ENCODE measurements around the gene ERGIC1. TPM values are rescaled to one million over a fixed set of nuclear protein-coding genes. Genes with fewer than 3 reads are reported as not detected.

ERGIC1 gene
- total and polyA plus RNA-seq, 2 of the 13 experiments (the other 11 are each of a cell fraction or from before 2014, with no cell fraction given): 78.5 to 184 TPM

DNA sequence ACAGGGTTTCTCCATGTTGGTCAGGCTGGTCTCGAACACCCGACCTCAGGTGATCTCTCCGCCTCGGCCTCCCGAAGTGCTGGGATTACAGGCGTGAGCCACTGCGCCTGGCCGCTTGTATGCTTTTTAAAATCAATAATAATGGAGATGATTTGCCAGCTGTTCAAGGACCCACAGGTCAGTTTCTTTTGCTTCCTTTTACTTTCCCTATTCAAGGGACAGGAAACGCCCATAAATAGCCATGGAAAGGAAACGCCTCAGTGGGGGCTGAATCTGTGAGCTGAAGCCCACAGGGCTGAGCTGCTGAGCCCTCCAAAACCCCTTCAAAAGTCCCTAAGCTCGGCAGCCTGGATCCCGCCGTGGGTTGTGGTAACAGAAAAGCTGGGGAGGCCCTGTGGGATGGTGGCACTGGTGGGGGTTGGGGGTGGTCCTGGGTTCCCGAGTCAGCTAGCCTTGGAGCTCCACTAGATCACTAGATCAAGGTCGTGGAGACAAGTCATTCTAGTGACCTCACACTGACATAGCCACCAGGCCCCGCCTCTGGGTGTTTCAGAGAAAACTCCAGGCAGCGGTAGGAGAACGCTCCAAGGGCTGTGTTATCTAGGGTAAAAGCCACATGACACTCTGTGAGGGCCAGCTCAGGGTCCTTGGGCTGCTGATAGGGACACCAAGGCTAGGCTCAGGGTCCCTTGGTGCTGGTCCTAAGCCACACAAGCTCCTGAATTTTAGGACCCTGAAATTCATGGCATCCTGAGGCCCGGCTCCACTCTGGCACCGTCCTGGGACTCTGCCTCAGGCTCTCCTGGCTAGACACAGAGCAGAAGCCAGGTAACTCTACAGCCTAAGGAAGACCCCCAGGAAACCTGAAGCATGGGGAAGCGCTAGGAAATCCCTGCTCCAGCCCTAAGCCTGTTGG lies 45.0 kb upstream of the ERGIC1 start (continued):
- peak; percentile 21; the same call in 1 of the 2 replicates for TF ChIP-seq NR2F6 (IDR thresholded peaks at IDR 0.05)
- TF ChIP-seq NR2F6 (CRISPR knock-in tag; IDR thresholded peaks at IDR 0.05): peak; percentile 46; the same call in 1 of the 2 replicates
- no peak for TF ChIP-seq NFKBIZ (CRISPR knock-in tag; IDR thresholded peaks at IDR 0.05)
- no peak for TF ChIP-seq ZIK1 (CRISPR knock-in tag; IDR thresholded peaks at IDR 0.05; ENCODE audit: borderline replicate concordance, low read depth)
- no peak for TF ChIP-seq ZNF124 (CRISPR knock-in tag; IDR thresholded peaks at IDR 0.05)
- no peak for TF ChIP-seq ZNF550 (CRISPR knock-in tag; IDR thresholded peaks at IDR 0.05; ENCODE audit: borderline replicate concordance)
- no peak for TF ChIP-seq TOE1 (CRISPR knock-in tag; IDR thresholded peaks at IDR 0.05)
- TF ChIP-seq, protein P1, sequence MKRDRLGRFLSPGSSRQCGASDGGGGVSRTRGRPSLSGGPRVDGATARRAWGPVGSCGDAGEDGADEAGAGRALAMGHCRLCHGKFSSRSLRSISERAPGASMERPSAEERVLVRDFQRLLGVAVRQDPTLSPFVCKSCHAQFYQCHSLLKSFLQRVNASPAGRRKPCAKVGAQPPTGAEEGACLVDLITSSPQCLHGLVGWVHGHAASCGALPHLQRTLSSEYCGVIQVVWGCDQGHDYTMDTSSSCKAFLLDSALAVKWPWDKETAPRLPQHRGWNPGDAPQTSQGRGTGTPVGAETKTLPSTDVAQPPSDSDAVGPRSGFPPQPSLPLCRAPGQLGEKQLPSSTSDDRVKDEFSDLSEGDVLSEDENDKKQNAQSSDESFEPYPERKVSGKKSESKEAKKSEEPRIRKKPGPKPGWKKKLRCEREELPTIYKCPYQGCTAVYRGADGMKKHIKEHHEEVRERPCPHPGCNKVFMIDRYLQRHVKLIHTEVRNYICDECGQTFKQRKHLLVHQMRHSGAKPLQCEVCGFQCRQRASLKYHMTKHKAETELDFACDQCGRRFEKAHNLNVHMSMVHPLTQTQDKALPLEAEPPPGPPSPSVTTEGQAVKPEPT (CRISPR knock-in tag; IDR thresholded peaks at IDR 0.05; ENCODE audit: low read depth): no peak; the same call in 1 of the 2 replicates
- TF ChIP-seq, protein P2, sequence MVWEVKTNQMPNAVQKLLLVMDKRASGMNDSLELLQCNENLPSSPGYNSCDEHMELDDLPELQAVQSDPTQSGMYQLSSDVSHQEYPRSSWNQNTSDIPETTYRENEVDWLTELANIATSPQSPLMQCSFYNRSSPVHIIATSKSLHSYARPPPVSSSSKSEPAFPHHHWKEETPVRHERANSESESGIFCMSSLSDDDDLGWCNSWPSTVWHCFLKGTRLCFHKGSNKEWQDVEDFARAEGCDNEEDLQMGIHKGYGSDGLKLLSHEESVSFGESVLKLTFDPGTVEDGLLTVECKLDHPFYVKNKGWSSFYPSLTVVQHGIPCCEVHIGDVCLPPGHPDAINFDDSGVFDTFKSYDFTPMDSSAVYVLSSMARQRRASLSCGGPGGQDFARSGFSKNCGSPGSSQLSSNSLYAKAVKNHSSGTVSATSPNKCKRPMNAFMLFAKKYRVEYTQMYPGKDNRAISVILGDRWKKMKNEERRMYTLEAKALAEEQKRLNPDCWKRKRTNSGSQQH (CRISPR knock-in tag; IDR thresholded peaks at IDR 0.05; ENCODE audit: low read depth): no peak; the same call in 1 of the 2 replicates
- TF ChIP-seq AGO2 (optimal IDR thresholded peaks at IDR 0.05; ENCODE audit: low read depth, low read length): no peak
- TF ChIP-seq SIX1 (CRISPR knock-in tag; IDR thresholded peaks at IDR 0.05; ENCODE audit: borderline replicate concordance): no peak
- TF ChIP-seq, protein P3, sequence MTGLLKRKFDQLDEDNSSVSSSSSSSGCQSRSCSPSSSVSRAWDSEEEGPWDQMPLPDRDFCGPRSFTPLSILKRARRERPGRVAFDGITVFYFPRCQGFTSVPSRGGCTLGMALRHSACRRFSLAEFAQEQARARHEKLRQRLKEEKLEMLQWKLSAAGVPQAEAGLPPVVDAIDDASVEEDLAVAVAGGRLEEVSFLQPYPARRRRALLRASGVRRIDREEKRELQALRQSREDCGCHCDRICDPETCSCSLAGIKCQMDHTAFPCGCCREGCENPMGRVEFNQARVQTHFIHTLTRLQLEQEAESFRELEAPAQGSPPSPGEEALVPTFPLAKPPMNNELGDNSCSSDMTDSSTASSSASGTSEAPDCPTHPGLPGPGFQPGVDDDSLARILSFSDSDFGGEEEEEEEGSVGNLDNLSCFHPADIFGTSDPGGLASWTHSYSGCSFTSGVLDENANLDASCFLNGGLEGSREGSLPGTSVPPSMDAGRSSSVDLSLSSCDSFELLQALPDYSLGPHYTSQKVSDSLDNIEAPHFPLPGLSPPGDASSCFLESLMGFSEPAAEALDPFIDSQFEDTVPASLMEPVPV (CRISPR knock-in tag; IDR thresholded peaks at IDR 0.05): no peak
- TF ChIP-seq RXRB (CRISPR knock-in tag; IDR thresholded peaks at IDR 0.05; ENCODE audit: borderline replicate concordance): peak; percentile 69; the same call in 1 of the 2 replicates
- TF ChIP-seq, protein P4, sequence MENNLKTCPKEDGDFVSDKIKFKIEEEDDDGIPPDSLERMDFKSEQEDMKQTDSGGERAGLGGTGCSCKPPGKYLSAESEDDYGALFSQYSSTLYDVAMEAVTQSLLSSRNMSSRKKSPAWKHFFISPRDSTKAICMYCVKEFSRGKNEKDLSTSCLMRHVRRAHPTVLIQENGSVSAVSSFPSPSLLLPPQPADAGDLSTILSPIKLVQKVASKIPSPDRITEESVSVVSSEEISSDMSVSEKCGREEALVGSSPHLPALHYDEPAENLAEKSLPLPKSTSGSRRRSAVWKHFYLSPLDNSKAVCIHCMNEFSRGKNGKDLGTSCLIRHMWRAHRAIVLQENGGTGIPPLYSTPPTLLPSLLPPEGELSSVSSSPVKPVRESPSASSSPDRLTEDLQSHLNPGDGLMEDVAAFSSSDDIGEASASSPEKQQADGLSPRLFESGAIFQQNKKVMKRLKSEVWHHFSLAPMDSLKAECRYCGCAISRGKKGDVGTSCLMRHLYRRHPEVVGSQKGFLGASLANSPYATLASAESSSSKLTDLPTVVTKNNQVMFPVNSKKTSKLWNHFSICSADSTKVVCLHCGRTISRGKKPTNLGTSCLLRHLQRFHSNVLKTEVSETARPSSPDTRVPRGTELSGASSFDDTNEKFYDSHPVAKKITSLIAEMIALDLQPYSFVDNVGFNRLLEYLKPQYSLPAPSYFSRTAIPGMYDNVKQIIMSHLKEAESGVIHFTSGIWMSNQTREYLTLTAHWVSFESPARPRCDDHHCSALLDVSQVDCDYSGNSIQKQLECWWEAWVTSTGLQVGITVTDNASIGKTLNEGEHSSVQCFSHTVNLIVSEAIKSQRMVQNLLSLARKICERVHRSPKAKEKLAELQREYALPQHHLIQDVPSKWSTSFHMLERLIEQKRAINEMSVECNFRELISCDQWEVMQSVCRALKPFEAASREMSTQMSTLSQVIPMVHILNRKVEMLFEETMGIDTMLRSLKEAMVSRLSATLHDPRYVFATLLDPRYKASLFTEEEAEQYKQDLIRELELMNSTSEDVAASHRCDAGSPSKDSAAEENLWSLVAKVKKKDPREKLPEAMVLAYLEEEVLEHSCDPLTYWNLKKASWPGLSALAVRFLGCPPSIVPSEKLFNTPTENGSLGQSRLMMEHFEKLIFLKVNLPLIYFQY (CRISPR knock-in tag; IDR thresholded peaks at IDR 0.05; ENCODE audit: borderline replicate concordance): peak; percentile 26; the same call in 1 of the 2 replicates
- no peak for TF ChIP-seq SNRNP70 (IDR thresholded peaks at IDR 0.05; ENCODE audit: low read depth, low read length)
- TF ChIP-seq ZEB1 (IDR thresholded peaks at IDR 0.05; ENCODE audit: insufficient replicate concordance, low read depth): no peak
- TF ChIP-seq ZNF746 (CRISPR knock-in tag; IDR thresholded peaks at IDR 0.05): no peak; the same call in 1 of the 2 replicates
- no peak for TF ChIP-seq ZFP36 (IDR thresholded peaks at IDR 0.05; ENCODE audit: borderline replicate concordance, low read depth, low read length, partially characterized antibody)
